Measurements from ENCODE around the gene CDS2. TPM values are rescaled to one million over a fixed set of nuclear protein-coding genes. Genes with fewer than 3 reads are reported as not detected.
"Not testable (repeated sequence)": the region's sequence is repeated elsewhere in the genome, so short reads cannot be mapped to it uniquely, and the experiment has no call there.

CDS2 gene
- polyA plus RNA-seq (2013, experiment 1 of 2; ENCODE audit: insufficient read length): 17.1 TPM
- 21.8 TPM for polyA plus RNA-seq (2013, experiment 2 of 2; ENCODE audit: insufficient read length)

- peak; percentile 99 for DNase-seq
These were observed at the start of gene CDS2 for GRCh38 chr20:5126512-5127203. TSS of gene CDS2 (plus strand) at chr20:5127008. CDS start at chr20:5127093, 85 bp downstream.

DNA sequence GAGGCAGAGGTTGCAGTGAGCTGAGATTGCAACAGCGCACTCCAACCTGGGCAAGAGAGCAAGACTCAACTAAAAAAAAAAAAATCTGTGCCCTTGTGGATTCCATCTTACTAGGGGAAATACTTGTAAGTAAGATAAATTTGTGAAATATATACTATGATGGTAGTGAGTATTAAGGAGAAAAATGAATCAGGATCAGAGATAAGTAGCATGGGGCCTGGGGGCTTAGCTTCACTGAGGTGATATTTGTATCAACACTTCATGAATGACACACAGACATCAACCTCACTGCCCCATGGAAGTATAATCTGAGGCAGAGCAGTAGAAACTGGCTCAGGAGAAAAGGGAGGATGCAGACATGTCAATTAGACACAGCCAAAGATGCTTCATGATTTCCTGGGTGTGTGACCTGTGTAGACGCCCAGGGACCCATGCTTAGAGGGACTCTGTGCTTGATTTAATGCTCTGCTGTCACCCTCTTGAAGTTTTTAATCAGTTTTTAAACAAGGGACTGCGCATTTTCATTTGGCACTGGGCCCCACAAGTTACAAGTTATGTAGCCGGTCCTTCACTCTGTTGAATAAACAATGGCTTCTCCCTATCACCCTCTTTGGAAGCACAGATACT is 48.9 kb upstream of the CDS2 start:
- no peak for DNase-seq

DNA sequence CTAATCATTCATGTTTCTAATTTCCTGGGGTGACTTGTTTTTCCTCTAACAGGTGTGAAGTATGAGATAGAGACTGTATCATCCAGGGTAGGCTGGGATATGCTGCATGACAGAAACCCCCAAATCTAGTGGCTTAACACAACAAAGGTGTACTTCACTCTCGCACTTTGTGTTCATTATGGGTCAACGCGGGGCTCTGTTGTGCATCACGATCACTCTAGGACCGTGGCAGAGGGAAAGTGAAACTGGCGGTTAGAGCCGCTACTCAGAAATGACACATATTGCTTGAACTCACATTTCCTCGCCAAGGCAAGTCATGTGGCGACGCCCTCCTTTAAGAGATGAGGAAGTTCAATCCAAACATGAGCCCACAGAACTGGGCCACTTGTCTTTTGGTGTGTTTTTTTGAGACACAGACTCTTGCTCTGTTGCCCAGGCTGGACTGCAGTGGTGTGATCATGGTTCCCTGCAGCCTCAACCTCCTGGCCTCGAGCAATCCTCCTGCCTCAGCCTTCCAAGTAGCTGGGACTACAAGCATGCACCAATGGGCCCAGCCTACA is 48.3 kb upstream of the CDS2 start:
- peak; percentile 14 for DNase-seq

GRCh38 chr20:5080384-5080877 is 46.4 kb upstream of the CDS2 start:
- peak; percentile 27 for DNase-seq

- DNase-seq: no peak
These were observed 41.4 kb upstream of the CDS2 start for GRCh38 chr20:5085380-5085779.

- no peak for DNase-seq
These were observed 38.1 kb upstream of the CDS2 start for GRCh38 chr20:5088688-5089087.

GRCh38 chr20:5090191-5090590 is 36.6 kb upstream of the CDS2 start:
- no peak for DNase-seq

- DNase-seq: no peak
These were observed 34.9 kb upstream of the CDS2 start for GRCh38 chr20:5091902-5092301.

DNA sequence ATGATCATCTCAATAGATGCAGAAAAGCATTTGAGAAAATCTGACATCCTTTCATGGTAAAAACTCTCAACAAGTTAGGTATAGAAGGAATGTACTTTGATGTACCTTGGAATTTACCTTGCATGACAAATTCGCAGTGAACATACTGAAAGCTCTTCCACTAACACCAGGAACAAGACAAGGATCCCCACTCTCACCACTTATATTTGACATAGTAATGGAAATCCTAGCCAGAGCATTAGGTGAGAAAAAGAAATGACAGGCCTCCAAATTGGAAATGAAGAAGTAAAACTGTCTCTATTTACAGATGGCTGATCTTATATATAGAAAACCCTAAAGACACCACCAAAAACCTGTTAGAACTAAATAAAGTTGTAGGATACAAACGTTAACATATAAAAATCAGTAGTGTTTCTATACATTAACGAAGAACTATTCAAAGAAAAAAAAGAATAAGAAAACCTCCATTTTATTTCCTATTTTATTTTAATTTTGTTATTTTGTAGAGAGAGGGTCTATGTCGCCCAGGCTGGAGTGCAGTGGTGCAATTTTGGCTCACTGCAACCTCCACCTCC is 34.0 kb upstream of the CDS2 start:
- no peak for DNase-seq

DNA sequence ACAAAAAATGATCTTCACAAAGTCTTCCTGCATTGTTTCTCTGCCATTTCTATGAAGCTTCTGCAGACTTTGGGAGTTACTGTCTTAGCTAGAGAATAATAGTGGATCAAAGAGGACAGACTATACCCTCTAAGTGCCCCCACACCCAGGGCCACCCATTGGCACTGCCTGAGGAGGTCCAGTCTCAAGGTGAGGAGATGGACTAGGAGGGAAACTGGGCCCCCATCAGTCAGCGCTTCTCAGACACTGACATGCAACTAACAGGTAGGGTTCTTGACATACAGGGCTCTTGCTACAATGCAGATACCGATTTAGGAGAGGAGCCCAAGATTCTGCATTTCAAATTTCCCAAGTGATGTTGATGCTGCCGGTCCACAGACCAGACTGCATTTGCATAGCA is 31.4 kb upstream of the CDS2 start:
- DNase-seq: no peak

GRCh38 chr20:5095931-5096330 is 30.9 kb upstream of the CDS2 start:
- no peak for DNase-seq

GRCh38 chr20:5096463-5096862 is 30.3 kb upstream of the CDS2 start:
- no peak for DNase-seq

GRCh38 chr20:5099009-5099408 is 27.8 kb upstream of the CDS2 start:
- not testable (repeated sequence) for DNase-seq

DNA sequence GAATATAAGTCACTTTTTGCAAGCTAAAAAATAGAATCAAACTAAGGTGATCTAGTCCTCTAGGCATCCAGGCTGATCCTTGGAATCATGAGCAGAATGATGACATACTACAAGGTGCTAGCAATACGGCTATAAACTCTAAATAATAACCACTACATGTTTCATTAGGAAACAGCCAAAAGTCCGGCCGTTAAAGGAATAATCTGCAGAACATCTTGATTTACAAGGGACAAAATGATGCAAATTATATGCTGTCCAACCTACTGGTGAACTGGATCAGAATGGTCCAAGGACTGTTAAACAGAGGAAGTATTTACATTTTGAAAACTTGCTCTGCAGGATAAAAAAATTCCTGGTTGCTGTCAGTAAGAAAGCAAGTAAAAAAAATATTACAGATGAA is 26.9 kb upstream of the CDS2 start:
- not testable (repeated sequence) for DNase-seq

GRCh38 chr20:5100684-5101347 is 26.0 kb upstream of the CDS2 start:
- DNase-seq: peak; percentile 58

GRCh38 chr20:5104479-5104878 is 22.3 kb upstream of the CDS2 start:
- DNase-seq: no peak

DNA sequence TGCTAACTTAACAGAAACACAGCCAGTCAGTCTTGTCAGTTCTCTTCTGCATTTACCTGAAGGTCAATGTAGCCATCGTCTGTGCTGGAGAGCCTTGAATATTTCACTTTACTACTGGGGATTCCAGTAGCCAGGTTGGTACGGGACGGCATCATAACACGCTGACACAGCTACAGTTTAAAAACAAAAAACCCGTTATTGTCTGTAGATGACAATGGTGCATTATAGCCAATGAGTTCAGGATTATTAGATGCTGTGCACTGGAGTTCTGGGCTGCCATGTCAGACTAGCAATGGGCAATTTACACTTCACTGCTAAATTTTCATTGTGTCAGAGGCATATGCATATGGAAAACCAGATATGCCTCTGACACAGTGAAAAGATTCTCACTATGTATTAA is 17.5 kb upstream of the CDS2 start:
- no peak for DNase-seq

DNA sequence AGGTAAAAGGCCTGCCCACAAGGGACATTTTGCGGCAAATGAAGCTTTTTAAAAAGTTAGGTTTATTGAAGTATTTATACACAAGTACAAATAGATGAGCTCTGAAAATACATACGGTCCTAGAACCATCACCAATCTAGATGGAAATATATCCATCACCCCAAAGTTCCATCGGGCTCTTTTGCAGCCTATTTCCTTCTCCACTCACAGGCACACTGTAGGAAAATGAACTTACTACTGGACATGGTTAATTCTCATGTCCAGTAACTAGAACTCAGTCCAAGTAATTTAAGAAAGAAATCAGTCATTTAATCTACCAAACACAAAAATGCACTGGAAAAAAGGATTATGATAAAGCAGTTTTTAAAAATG is 13.2 kb upstream of the CDS2 start:
- DNase-seq: no peak

DNA sequence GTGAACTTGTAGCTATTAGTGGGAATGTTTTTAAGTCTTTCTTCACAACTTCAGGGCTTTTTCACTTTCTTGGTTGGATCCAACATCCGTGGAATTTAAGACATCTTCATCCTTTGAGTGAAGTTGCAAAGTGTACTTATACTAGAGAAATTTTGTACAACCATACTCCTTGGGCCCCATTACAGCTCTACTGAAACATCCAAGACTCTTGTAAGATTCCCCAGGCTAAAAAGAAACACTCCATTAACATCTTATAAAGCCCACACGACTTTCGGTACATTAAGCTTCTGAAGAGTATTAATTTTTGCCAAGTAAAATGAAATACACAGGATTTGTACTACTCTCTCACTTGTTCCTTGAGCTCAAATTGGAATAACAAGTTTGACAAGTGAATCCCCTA is 12.4 kb upstream of the CDS2 start:
- no peak for DNase-seq

DNA sequence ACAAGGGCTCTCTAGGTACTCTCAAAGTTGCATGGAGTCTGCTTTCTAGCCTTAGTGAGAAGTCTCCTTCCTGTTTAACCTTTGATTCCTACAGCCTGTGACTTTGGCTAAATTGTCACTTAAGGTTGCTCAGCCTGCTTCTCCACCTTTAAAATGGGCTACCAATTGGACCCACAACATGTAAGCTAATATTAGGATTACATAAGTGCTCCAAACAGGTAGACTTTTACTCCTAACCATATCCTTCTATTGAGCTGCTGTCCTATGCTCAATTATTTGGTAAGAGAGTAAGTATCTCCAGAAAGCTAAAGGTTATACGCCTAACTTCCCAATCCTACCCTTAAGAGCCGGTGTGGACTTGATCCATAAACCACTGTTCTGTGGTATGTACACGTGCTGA is 9.9 kb upstream of the CDS2 start:
- DNase-seq: no peak

DNA sequence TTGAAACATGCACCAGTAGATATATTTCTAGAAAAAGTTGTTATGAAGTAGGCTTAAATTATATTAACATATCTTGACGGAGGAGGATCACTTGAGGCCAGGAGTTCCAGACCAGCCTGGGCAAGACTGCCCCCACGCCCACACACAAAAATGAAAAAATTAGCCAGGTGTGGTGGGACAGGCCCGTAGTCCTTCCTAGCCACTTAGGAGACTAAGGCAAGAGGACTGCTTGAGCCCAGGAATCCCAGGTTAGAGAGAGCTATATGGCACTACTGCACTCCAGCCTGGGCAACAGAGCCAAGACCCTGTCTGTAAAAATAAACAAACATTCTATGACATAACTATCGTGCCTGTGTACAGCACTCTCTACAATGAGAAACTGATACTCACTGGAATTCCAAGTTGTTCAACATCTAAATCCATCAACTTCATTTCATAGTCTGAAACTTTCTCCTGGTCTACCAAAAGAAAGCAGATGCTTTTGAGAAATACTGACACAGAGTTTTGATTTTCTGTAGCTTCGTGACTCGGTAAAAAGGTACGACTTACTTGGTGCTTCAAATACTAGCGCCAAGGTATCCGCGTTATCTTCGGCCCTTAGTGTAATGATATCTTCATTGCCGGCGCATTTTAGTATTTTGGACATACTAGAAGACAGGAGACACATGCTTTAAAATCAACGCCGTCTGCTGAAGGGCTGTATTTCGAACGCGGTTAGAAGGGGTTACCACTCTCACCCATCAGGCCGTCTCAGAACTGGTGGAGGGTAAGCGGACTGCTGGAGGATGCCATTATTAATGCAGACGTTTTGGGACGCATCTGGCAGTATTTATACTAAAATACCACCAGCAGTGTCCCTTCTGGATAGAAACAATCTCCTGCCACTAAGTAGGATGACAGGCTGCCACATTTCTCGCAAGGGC is 8.3 kb upstream of the CDS2 start:
- DNase-seq: no peak

DNA sequence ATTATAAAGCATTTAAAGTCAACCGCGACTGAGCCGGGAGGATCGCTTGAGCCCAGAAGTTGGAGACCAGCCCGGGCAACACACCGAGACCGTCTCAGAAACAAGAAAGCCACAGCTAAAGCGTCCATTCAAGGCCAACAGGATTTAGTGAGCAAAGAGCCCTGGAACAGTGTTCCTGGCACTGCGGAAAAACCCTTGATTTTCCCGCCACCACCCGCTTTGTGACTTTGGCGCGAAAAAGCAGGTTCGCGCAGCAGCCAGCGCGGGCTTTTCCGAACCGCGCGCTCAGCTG is 7.7 kb upstream of the CDS2 start:
- no peak for DNase-seq

Measured in fibroblast of skin of scalp (primary cell).